Stimulated activated CD4-positive, alpha-beta T cell treated with anti-CD3 and anti-CD28 coated beads, Interleukin-4, amount 100 ng/mL, for 4 hours (primary cell): ENCODE data around the gene FBXL22.
"Not testable (repeated sequence)": the region's sequence is repeated elsewhere in the genome, so short reads cannot be mapped to it uniquely, and the experiment has no call there.

Experiments
- DNase-seq, 2 experiments: peaks; one replicate each; pipeline ENCODE4 v3.0.0-alpha.2; 2020

FBXL22 gene

DNA sequence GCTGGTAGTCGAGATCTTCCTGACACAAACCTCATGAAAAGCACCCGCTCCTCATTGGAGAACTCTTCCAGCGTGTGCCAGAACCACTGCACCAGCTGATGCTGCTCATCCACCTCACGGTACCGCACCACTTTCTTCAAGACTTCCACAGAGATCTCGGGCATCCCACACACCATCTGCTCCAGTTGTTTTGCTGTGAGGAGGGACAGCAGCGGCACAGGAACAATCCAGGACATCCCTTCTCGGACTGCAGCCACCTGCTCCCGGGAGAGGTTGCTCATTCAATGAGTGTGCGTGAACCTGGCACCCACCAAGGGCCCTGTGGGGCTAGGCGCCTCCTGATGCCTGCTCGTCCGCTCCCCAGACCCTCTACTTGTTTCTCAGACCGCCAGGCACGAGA, 15.1 kb downstream of the FBXL22 start:
- no peak for DNase-seq

DNA sequence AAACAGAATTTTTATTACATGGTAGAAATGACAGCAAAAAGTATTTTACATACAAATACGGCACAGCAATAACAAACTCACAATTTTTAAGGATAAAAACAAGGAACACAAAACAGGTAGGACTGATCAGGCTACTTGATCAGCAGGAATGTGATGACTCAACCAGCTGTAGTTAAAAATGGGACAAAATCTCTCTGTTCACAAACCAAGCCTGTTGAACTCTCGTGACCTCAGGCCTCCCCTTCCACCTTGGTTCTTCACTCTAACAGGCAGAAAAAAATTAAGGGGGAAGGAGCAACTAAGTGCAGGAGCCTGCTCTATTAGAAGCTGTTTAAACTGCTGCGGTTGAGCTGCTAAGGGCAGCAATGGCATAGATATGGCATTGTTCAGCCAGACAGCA, 18.7 kb downstream of the FBXL22 start:
- no peak for DNase-seq

DNA sequence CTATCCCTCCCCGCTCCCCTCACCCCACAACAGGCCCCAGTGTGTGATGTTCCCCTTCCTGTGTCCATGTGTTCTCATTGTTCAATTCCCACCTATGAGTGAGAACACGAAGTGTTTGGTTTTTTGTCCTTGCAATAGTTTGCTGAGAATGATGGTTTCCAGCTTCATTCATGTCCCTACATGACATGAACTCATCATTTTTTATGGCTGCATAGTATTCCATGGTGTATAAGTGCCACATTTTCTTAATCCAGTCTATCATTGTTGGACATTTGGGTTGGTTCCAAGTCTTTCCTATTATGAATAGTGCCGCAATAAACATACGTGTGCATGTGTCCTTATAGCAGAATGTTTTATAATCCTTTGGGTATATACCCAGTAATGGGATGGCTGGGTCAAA, 20.0 kb downstream of the FBXL22 start:
- DNase-seq = not testable (repeated sequence)

DNA sequence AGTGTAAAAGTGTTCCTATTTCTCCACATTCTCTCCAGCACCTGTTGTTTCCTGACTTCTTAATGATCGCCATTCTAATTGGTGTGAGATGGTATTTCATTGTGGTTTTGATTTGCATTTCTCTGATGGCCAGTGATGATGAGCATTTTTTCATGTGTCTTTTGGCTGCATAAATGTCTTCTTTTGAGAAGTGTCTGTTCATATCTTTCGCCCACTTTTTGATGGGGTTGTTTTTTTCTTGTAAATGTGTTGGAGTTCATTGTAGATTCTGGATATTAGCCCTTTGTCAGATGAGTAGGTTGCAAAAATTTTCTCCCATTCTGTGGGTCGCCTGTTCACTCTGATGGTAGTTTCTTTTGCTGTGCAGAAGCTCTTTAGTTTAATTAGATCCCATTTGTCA, 20.4 kb downstream of the FBXL22 start:
- not testable (repeated sequence) for DNase-seq

DNA sequence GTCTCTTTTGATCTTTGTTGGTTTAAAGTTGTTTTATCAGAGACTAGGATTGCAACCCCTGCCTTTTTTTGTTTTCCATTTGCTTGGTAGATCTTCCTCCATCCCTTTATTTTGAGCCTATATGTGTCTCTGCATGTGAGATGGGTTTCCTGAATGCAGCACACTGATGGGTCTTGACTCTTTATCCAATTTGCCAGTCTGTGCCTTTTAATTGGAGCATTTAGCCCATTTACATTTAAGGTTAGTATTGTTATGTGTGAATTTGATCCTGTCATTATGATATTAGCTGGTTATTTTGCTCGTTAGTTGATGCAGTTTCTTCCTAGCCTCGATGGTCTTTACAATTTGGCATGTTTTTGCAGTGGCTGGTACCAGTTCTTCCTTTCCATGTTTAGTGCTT, 23.6 kb downstream of the FBXL22 start:
- DNase-seq = not testable (repeated sequence)

DNA sequence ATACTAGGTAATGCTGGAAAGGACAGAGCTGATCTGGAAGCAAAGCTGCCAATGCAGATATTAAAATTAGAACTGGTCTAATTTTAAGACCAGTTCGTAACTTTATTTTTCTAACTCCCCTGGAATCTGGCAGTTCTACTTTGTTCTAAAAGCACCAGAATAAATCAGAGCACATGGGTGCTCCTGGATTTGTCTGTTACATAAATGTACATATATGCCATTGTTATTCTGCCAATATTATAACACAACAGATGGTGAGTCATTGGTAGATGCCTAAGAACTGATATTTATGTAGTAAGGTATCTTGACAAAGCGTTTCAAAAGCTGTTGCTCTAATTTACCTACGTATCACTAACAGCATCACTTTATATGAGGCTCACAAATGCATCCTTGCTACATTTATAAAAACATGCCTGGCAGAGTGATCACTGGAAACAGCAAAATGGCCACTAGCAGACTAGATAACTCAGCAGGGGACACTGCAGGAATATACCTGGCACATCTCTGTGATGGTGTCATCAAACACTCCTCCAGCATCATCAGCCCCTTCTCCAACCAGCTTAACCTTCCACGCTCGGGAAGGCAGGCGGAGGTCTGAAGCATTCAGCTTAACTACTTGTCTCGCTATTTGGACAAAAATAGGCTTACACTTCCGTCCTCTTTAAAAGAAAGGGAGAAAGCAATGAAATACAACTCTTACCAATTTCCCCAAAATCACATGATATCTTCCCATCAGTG, 26.2 kb downstream of the FBXL22 start:
- DNase-seq = no peak

DNA sequence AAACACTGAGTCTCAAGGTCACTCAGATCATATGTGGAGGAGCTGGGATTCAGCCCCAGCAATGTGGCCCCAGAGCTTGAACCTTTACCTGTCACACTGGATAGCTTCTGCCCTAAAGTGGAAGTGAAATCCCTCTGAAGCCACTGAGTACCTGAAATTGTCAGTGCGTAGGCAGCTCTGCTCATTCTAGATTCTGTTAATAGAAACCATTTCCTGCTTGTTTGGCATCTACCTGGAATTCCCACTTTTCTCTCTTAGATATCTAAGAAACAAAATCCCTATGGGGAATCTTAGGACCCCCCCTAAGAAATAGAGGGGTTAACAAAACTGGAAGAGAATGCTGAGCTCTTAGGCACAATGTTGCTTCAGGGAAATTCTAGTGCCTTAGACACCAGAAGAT, 29.8 kb downstream of the FBXL22 start:
- no peak for DNase-seq

DNA sequence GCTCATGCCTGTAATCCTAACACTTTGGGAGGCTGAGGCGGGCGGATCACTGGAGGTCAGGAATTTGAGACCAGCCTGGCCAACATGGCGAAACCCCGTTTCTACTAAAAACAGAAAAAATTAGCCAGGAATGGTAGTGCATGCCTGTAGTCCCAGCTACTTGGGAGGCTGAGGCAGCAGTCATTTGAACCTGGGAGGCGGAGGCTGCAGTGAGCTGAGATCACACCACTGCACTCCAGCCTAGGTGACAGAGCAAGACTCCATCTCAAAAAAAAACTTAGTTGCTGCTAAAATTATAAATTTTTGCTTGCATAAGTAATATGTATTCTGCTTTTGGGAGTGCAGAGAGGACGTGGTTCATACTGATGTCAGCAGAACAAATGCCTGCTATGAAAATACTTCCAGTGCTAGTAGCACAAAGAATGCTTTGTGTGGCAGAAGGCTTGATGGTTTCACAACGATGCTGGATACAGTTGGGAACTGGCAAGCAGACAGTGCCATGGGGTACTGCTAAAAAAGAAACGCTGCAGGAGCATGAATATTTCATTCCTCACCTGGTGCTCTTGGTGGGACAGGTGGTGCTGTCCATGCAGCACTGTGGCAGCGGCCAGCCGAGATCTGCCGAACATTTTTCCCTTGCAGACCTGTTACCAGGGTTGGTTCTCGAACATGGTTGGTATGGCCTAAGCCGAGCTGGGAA, 31.1 kb downstream of the FBXL22 start:
- DNase-seq = no peak

DNA sequence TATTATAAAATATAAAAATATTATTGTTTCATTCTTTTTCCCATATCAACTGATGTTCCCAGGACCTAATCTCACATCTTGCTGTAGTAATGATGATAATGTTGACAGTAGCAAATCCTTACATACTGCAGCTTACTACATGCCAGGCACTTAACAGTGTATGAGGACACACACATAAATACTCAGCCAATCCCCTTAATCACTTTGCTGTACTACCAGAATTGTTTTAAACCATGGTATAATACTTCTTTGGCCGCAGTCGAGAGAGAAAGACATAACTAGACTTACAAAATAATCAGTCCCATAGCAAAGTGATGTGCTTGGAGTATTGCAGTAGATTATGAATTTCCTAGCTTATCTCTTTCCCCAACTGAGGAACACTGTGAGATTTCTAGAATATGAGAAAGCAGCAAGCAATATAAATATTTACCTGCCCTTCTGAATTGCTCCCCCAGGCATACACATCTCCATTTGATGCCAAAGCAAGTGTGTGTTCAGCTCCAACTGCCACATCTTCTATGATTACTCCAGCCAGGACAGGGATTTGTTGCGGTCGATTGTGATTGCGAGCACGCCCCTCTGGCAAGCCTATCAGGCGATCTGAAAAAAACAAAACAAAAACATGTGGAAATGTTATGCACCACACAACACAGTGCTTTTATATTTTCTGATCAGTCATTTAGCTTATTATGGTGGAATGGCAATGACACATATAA, 33.0 kb downstream of the FBXL22 start:
- DNase-seq = no peak

DNA sequence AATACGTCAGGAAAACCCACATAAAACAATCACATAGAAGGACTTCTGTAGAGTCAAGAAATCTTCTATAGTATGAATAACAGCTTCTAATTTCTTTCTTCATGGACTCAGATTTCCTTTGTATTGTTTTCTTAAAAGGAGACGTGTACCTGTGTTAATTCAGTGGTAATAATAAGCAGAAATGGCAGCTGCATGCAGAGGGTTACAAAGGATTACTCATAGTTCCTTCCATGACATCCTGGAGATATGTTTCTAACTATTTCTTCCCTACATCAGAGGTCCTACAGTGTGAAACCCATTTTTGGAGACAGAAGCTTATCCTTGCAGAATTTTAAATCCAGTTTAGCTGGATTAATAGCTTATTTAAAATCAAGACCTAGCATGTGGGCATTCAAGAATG, 36.1 kb downstream of the FBXL22 start:
- DNase-seq = no peak

DNA sequence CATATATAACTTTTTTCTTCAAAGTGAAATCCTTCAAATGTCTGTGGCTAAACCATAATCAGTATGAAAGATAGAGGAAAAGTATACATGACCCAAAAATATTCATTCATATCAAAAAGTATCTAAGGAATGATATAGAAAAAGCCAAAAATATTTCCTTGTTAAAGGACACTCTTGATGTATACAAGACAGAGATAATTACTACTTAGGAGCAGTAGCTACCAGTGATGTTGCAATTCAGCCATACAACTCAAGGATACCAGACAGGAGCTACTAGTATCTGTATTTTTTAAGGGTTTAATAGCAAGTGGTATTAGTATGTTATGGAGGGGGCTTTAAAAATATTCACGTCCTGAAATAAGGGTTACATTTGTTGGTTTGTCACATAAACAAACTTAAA, 37.0 kb downstream of the FBXL22 start:
- no peak for DNase-seq

DNA sequence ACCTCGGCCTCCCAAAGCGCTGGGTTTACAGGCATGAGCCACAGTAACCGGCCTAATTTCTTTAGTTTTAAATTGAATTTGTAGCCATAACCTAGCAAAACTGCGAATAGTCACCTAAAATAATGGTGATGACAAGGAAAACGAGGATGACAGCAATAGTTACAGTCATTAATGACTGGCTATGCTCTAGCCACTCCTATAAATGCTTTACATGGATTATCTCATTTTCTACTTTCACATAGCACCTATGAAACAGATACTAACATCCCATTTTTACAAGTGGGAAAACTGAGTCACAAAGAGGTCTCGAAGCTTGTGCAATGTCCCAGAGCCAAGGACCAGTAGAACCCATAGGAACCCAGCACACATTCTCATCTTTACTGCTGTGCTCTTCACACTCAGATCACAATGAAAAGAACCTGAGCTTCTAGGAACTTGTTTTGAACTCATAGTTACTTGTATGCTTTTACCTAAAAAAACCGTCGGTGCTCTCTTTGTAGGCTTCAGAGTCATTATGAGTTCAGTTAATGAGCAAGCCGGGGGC, 39.4 kb downstream of the FBXL22 start:
- DNase-seq = no peak

DNA sequence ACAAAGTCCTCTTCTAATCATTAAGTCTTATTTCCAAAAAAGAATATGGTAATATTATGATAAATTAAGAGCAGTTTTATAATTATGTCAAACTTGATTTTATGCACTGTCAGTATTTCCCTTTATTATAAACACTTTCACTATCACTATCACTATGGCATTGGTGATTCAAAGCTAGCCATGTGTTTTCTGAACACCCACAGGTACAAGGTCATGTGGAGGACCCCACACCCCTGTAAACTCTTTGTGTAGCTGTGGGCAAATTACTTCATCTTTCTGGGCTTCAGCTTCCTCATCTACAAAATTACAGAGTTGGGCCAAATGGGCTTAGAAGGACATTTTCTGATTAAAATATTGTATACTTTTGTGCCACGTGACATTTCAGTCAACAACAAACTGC, 41.7 kb downstream of the FBXL22 start:
- DNase-seq = no peak

DNA sequence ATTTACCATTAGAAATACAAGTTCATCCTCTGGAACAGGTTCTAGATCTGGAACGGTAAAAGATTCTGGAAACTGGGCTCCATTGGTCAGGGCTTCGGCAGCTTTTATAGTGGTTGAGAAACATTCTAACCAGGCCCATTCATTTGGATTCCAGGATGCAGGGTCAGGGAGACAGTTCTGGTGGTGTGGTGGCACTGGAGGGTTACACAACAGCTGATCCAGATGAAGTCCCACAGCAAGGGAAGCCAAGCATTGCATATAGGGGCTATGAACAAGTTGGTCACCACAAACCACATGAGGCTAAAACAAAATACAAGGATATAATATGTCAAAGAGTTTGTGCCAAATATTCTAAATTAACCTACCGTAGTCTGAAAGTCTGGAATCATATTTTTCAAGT, 43.0 kb downstream of the FBXL22 start:
- DNase-seq = no peak
